GM19240 (cell line): ENCODE data around the gene TEX51.

Source experiments
- DNase-seq: peaks from one replicate; pipeline ENCODE4 v3.0.0; 2011; ENCODE audit warnings: low spot score; ENCODE audit not compliant: insufficient read length

TEX51 gene

GRCh38 chr2:126898636-126899035 is at the start of gene TEX51:
Gene TEX51, plus strand, starts transcription at chr2:126898890. Its CDS starts 29 bp downstream, at chr2:126898919.
- DNase-seq, result no peak

GRCh38 chr2:126849054-126849453 is 49.6 kb upstream of the TEX51 start:
- DNase-seq, result no peak

GRCh38 chr2:126849486-126849885 is 49.2 kb upstream of the TEX51 start:
- no peak for DNase-seq

DNA sequence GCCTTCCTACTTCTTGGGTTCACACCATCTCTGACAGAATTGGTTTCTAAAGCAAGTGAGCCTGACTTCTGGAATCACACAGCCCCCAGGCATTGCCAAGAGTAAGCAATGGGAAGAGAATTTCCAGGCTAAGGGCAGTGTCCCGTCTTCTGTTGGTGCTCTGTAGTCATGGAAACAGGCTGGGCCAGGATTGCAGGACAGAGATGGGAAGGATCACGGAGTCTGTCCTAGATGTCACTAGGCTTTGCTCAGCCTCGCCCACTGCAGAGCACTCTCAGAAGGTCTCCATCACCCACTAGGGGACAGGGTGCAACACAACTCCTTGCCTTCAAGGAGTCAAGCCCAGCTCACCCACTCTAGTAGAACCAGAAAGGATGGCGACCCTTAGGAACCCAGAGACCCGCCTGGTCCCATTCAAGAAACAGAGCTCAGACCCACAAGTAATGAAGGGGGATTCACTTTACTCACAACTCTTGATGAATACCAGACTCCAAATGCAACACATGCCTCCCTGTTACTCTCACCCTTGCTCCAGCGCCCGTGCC is 48.6 kb upstream of the TEX51 start:
- no peak for DNase-seq

- no peak for DNase-seq
Observed at GRCh38 chr2:126850940-126851339, 47.8 kb upstream of the TEX51 start.

DNA sequence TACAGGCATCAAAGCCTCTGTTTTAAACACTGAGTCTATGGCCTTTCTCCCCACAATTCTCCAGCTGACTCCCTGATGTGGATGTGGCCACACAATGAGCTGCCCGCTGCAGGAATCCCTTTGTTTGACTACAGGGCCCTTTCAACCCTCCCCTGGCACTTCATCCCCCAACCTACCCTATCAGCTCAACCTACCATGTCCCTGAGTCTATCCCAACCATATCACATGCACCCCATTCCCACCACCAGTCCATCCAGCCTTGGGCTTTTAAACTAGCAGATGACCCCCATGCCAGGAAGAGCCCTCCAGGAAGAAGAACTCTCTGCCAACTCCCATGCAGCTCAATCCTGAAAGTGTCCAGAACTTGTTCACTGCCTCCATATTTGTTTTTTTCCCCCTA is 46.9 kb upstream of the TEX51 start:
- DNase-seq, result no peak

- no peak for DNase-seq
Observed at GRCh38 chr2:126852361-126852760, 46.3 kb upstream of the TEX51 start.

DNA sequence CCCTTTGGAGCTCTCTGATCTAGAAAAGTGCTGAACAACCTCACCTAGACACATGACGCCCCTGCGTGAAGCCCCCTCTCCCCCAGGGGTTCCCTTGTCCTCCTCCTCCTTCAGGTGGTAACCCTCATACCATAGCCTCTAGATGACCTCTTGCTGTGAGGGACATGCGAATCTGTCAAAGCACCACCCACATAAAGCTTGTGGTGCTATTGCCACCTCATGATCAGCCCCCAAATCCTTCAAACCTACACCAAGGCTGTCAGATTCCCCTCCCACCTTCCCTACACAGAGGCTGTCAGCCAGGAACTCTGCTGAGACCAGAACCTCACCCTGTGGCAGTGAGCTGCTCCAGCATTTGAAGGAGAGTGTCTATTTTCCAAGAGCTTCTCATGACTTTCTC is 43.1 kb upstream of the TEX51 start:
- DNase-seq, result no peak

DNA sequence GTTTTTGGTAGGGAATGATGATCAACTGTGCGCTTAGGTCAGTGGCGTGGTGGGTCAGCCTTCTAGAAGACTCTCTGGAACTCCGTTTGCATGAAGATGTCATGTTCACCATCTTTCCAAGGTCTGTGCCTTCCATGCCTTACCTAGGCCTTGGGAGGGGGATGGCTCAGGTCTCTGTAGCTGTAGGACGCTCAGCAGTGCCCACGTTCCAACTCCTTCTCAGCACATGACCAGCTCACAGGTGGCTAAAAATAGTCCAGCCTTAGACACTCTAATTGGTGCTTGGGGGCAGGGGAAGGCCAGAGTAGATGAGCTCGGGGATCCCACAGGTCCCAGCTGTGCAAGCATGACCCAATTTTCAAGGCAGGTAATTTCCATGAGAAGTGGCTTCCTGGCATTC is 42.3 kb upstream of the TEX51 start:
- no peak for DNase-seq

- no peak for DNase-seq
Observed at GRCh38 chr2:126857502-126857901, 41.2 kb upstream of the TEX51 start.

DNA sequence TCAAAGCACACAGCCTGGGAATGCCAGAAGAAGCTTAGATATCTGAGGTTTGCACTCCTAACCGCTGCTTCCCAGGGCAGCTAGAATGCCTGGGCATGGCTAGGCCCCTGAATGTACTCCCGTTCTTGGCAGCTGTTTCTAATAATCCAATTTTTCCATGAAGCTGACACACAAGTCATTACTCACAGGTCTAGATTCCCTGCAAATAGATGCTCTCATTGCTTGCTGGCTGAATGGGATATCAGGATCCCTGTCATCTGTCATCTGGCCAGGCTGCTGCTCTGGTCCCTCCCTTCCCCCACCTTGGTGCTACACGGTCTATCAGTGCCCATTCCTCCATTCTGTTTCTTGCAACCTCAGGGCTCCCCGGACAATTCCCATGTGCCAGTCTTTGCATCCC is 40.7 kb upstream of the TEX51 start:
- DNase-seq, result no peak

DNA sequence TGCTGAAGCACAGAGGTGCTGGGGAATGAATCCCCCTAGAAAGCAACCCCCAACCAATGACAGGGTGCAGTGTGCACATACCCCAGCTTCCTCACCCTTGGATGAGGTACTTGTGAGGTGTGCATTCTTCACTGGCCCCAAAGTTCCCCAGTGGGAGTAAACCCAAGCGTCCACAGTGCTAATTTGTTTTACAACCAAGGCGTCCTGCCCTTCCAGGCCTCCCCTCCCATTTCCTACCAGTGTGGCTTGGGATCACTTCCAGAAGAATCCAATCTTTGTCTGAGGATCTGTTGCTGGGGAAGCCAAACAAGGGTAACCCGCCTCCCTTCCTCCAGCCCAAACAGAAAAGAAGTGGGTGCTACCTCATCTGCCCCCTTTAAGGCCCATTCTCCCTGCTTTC is 40.3 kb upstream of the TEX51 start:
- DNase-seq, result no peak

DNA sequence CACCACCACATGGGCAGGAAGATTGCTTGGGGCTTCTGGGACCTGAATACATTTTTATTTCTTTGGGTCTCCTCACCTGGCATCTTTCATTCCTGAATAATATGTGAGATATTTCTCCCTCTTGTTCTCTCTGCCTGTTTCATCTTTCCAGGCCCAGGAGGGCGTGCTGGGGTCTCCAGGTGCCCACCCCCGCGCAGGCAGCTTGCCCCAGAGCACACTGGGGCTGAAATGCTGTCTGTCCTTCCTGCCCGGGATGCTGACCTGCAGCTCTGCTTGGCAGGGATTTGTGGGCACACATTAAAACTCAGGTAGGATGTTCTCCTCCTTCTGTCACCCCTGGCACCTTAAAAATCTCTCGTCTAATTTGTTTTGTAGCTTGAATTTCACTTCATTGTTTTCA is 39.7 kb upstream of the TEX51 start:
- DNase-seq, result no peak

DNA sequence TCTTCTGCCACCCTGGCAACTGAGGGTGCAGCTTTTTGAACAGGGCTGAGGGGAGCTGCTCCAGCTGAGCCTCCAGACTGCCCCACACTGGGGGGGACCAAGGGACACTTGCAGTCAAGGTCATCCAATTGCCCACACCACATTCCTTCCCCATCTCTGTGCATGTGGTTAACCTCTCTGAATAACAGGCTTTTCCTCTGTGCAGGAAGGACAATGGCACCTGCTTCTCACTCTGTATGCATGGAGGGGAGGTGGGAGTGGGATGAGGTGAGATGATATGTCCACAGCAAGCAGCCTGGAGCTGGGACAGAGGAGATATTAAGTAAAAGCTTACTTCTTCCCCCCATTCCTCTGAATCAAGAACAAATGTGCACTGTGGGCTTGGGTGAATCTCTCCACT is 39.1 kb upstream of the TEX51 start:
- no peak for DNase-seq

- no peak for DNase-seq
Observed at GRCh38 chr2:126860385-126860784, 38.3 kb upstream of the TEX51 start.

DNA sequence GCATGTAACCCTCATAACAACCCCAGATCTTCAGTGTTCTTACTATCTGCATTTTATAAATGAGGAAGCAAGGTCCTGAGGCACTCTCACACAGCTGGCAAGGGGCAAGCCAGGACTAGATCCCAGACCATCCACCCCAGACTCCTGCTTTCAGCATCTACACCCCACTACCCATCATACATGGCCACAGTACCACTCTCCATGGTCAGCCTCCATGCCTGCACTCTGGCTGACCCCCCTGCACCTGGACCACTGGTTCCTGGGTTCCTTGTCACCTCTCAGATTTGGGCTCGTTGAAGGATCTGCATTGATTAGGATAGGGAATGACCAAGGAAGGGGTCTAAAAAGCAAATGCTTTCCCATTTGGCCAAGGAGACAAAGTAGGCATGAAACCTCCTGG is 36.0 kb upstream of the TEX51 start:
- DNase-seq, result no peak

- DNase-seq, result no peak
Observed at GRCh38 chr2:126863336-126864015, 35.2 kb upstream of the TEX51 start.

- no peak for DNase-seq
Observed at GRCh38 chr2:126864861-126865260, 33.8 kb upstream of the TEX51 start.

DNA sequence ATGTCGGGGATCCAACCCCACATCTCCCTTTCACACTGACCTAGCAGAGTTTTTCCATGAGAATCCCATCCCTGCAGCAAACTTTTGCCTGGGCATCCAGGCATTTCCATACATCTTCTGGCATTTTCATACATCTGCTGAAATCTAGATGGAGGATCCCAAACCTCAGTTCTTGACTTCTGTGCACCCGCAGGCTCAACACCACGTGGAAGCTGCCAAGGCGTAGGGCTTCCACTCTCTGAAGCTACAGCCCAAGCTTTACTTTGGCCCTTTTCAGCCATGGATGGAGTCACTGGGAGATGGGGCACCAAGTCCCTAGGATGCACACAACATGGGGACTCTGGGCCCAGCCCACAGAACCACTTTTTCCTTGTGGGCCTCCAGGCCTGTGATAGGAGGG is 32.2 kb upstream of the TEX51 start:
- no peak for DNase-seq

GRCh38 chr2:126874961-126875360 is 23.7 kb upstream of the TEX51 start:
- no peak for DNase-seq

DNA sequence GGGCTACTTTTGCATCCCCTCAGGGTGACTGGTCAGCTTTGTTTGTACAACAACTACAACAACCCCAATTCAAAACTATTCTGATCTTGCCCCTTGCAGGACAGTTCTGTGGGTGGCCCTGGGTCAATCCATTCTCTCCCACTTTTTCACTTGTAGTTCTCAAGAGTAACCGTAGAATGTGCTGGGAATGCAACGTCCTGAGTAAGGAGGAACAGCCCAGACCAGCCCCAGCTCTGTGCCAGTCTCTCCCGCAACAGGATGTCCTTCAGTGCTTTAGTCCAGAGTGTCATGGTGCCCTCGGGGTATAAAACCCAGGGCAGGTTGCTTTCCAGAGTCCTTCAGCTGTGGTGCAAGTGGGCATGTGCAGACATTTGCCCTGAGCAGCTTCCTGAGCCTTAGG is 22.1 kb upstream of the TEX51 start:
- no peak for DNase-seq

DNA sequence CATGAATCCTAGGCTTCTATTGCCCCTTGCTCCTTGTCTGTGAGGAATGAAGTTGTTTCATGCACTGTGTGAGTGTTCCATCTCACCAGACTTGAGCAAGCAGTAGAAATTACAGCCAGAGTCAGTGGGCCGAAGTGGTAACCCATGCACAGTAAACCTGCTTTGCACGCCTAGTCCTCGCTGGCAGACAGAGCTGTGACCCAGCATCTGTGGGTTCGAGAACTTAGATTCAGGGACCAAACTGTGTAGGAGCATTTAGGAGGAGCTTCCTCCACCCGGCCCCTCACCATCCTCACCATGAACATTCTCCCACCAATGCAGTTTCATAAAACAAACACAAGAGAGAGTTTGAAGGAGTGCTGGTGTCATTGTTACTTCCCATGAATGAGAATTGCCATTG is 21.6 kb upstream of the TEX51 start:
- no peak for DNase-seq

DNA sequence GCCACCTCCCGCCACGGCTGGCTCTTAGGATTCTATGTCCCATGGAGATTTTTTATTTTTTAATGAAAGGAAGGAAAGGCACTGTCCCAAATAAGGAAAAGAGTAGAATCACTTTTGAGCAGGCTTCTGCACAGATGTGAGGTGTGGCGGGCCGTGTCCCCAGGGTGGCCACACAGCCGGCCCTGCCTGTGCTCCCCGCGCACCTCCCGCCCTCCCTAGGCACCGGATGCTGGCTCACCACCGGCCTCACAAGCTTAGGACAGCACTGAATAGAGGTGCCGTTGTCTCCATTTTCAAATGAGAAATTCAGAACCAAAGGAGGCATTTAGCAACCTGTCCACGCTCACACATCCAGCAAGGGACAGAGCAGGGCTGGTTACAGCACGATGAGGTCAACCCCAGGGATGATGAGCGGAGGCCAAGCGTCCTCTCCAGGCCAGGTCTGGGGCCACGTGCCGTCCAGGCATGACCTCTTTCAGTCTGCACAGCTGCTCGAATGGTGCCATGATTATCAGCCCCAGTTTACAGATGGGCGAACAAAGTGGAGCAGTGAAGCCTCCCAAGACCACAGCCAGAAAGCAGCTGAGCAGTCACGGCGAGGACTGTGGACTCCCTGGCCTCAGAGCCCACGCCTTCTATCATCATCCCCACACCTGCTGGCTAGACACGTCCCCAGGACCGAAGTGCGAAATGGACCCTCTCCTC is 20.7 kb upstream of the TEX51 start:
- no peak for DNase-seq
